HepG2 (cell line): ENCODE data around the gene MICALL2. TPM values are rescaled to one million over a fixed set of nuclear protein-coding genes. Genes with fewer than 3 reads are reported as not detected.

Experiments
- ATAC-seq: fragments of 200-7000 bp; cut with Tn5 transposase; 3 replicates; pipeline ENCODE4 v1.9.1; 2020; ENCODE audit warnings: mild to moderate bottlenecking, moderate library complexity
- BruUV-seq: library from RNA; stranded (reverse); fragments of 400-500 nt; replicated peaks from 2 replicates; lab custom pipeline; 2021; lab: Mats Ljungman, UMichigan
- CTCF ChIA-PET: fragments of 300-600 bp; formaldehyde crosslinking; extraction: SDS; loops from one replicate; lab custom pipeline; 2021; ENCODE audit warnings: low total read pairs, inconsistent platforms, low intra/inter-chr PET ratio; lab: Yijun Ruan, JAX
- POLR2A ChIA-PET: fragments of 350-600 bp; sonication (Branson Sonifier 250); formaldehyde crosslinking; loops from one replicate; lab custom pipeline; 2020; ENCODE audit warnings: antibody characterized with exemption, inconsistent platforms; lab: Yijun Ruan, JAX
- DNase-seq: peaks from one replicate; pipeline ENCODE4 v3.0.0-alpha.2; 2015; ENCODE audit warnings: low spot score
- FAIRE-seq: peaks from 3 replicates; lab custom pipeline; 2011; peaks lifted over from hg19 to GRCh38; lab: Jason Lieb, UNC
- H2AFZ ChIP-seq: one replicate; pipeline ENCODE4 v1.6.1; 2011; ENCODE audit warnings: low read length, inconsistent platforms
- H3K27ac ChIP-seq: fragments of 300-600 bp; 3 replicates; pipeline ENCODE4 v1.8.0; 2011; ENCODE audit warnings: mixed run types, mild to moderate bottlenecking, mixed read lengths, low read length, inconsistent platforms; ENCODE audit not compliant: insufficient read depth; ENCODE audit errors: extremely low read length
- H3K27me3 ChIP-seq, 2 experiments: fragments of 200-600 bp in 1 of 2; 2 replicates in 1 of 2; 3 replicates in 1 of 2; pipeline versions ENCODE4 v1.6.0 to v1.8.0; 2011; ENCODE audit warnings: low read length in 2 of 2, mild to moderate bottlenecking in 2 of 2, moderate library complexity in 2 of 2, inconsistent platforms in 1 of 2; ENCODE audit not compliant: insufficient read depth in 2 of 2, control insufficient read depth in 1 of 2
- H3K36me3 ChIP-seq, 2 experiments: fragments of 200-600 bp in 1 of 2; replicated peaks in 1 of 2; 2 replicates in 1 of 2; 3 replicates in 1 of 2; pipeline versions ENCODE4 v1.5.1 to v1.8.0; 2011; ENCODE audit warnings: low read length in 2 of 2, inconsistent platforms in 1 of 2; ENCODE audit not compliant: insufficient read depth in 2 of 2, control insufficient read depth in 1 of 2
- H3K4me1 ChIP-seq: 2 replicates; pipeline ENCODE4 v1.5.1; 2012; ENCODE audit warnings: low read length, inconsistent platforms; ENCODE audit not compliant: insufficient read depth
- H3K4me2 ChIP-seq: 2 replicates; pipeline ENCODE4 v1.6.0; 2011; ENCODE audit warnings: low read depth, low read length, inconsistent platforms
- H3K4me3 ChIP-seq, 3 experiments: fragments of 200-600 bp in 1 of 3; sonication (generic), shearing (Covaris generic) in 1 of 3; replicated peaks in 1 of 3; 2 replicates each; pipeline ENCODE4 v1.5.1; 2011 to 2016; ENCODE audit warnings: low read length in 3 of 3, inconsistent platforms in 2 of 3, low read depth in 2 of 3, mild to moderate bottlenecking in 2 of 3, control low read depth in 1 of 3, mixed read lengths in 1 of 3; ENCODE audit not compliant: insufficient read depth in 1 of 3
- H3K79me2 ChIP-seq: one replicate; pipeline ENCODE4 v1.6.1; 2011; ENCODE audit warnings: low read length, inconsistent platforms; ENCODE audit not compliant: insufficient read depth
- H3K9ac ChIP-seq: 2 replicates; pipeline ENCODE4 v1.6.0; 2011; ENCODE audit warnings: mild to moderate bottlenecking, low read depth, low read length, inconsistent platforms; ENCODE audit not compliant: insufficient read depth
- H3K9me3 ChIP-seq: 2 replicates; pipeline ENCODE4 v1.5.1; 2012; ENCODE audit warnings: mild to moderate bottlenecking, low read length
- H4K20me1 ChIP-seq: 2 replicates; pipeline ENCODE4 v1.6.0; 2011; ENCODE audit warnings: inconsistent platforms, mild to moderate bottlenecking, low read length, moderate library complexity; ENCODE audit not compliant: insufficient read depth
- AGO2 ChIP-seq: fragments of 200-400 bp; formaldehyde crosslinking; optimal IDR thresholded peaks from 2 replicates; pipeline ENCODE3; 2017; ENCODE audit warnings: mild to moderate bottlenecking, low read depth, low read length, moderate library complexity
- FOXA1 ChIP-seq, 2 experiments: fragments of 450-650 bp in 1 of 2; sonication (generic) in 1 of 2; formaldehyde crosslinking in 1 of 2; IDR thresholded peaks; 2 replicates each; pipeline versions ENCODE4 v1.4.0 to v1.6.1; 2016 to 2020; ENCODE audit warnings: missing genetic modification reagents in 1 of 2
- HOXA9 ChIP-seq: sonication (generic); formaldehyde crosslinking; IDR thresholded peaks from 2 replicates; pipeline ENCODE4 v1.8.1; 2022; ENCODE audit warnings: missing genetic modification reagents, mild to moderate bottlenecking, moderate library complexity, borderline replicate concordance
- MXI1 ChIP-seq: IDR thresholded peaks from 3 replicates; pipeline ENCODE4 v1.6.1; 2012; ENCODE audit warnings: low read depth, low read length, inconsistent platforms, borderline replicate concordance
- RBFOX2 ChIP-seq: fragments of 200-400 bp; formaldehyde crosslinking; IDR thresholded peaks from 2 replicates; pipeline ENCODE4 v1.6.1; 2017; ENCODE audit warnings: low read depth, mild to moderate bottlenecking, low read length
- XBP1 ChIP-seq: sonication (generic); formaldehyde crosslinking; IDR thresholded peaks from 2 replicates; pipeline ENCODE4 v1.5.0; 2020; ENCODE audit warnings: missing genetic modification reagents
- ZIK1 ChIP-seq: sonication (generic); formaldehyde crosslinking; IDR thresholded peaks from 2 replicates; pipeline ENCODE4 v1.5.0; 2020; ENCODE audit warnings: mild to moderate bottlenecking, low read depth, missing genetic modification reagents, borderline replicate concordance
- ZNF773 ChIP-seq: sonication (generic); formaldehyde crosslinking; IDR thresholded peaks from 2 replicates; pipeline ENCODE4 v1.4.0; 2020; ENCODE audit warnings: missing genetic modification reagents, borderline replicate concordance
- ZNF776 ChIP-seq: sonication (generic); formaldehyde crosslinking; IDR thresholded peaks from 2 replicates; pipeline ENCODE4 v1.4.0; 2020; ENCODE audit warnings: mild to moderate bottlenecking, missing genetic modification reagents
- ZNF891 ChIP-seq: sonication (generic); formaldehyde crosslinking; IDR thresholded peaks from 2 replicates; pipeline ENCODE4 v1.5.0; 2020; ENCODE audit warnings: mild to moderate bottlenecking, missing genetic modification reagents
- WGBS: methylation state at CpG from one replicate; pipeline ENCODE4 v1.1.6; 2017; ENCODE audit warnings: low lambda C conversion rate; 5-methylcytosine and 5-hydroxymethylcytosine counted together
- in situ Hi-C: cut with HindIII; loops from 2 replicates; pipeline ENCODE4 v1.10.0; 2017; ENCODE audit warnings: low pct_unique_long_range_greater_than_20kb; ENCODE audit not compliant: extremely low pct_ligation_motif_present
- intact Hi-C: fragments of 100-400 bp; cut with micrococcal nuclease; formaldehyde crosslinking; loops from one replicate; pipeline ENCODE4 v1.10.0; 2022; ENCODE audit not compliant: unreplicated experiment
- polyA plus RNA-seq, 8 experiments: library from polyadenylated mRNA; depleted of rRNA in 3 of 8; stranded (reverse) in 7 of 8; unstranded in 1 of 8; fragments of >200 nt; fragmentation: Illumina TruSeq in 4 of 8; extraction: Trizol in 4 of 8; gene quantifications; 2 replicates each; pipeline versions ENCODE4 v1.2.1 to v1.2.3, GENCODE V29; 2011 to 2016; ENCODE audit warnings: low read depth in 4 of 8, missing spikeins in 1 of 8, mixed read lengths in 1 of 8; ENCODE audit not compliant: insufficient read depth in 1 of 8
- total RNA-seq, 5 experiments: library from RNA; depleted of rRNA; stranded (reverse); fragments of >200 nt; fragmentation: Illumina TruSeq; extraction: Trizol; gene quantifications; 2 replicates each; pipeline ENCODE4 v1.2.3, GENCODE V29; 2016; ENCODE audit warnings: low read depth in 1 of 5

Gene MICALL2
- total and polyA plus RNA-seq, 2 of the 13 experiments (the other 11 are each of a cell fraction or from before 2014, with no cell fraction given): 5.8 to 12.4 TPM

GRCh38 chr7:1495564-1496242, 36.4 kb upstream of the MICALL2 start:
- CTCF ChIA-PET: no interaction called here
- no peak overlapping the region for H3K4me3 ChIP-seq

GRCh38 chr7:1494866-1495563, 35.7 kb upstream of the MICALL2 start:
- no peak overlapping the region for H3K9ac ChIP-seq
- no peaks in the 10 kb centered on the region for H3K79me2 ChIP-seq
- DNase-seq (no peak), FAIRE-seq (no peak), ATAC-seq (no peak)
- BruUV-seq: no TSS peak
- ChIA-PET POLR2A (no interaction called here), CTCF (no interaction called here)
- H3K4me3 ChIP-seq: no peak overlapping the region
- in situ Hi-C loops (no loop called here), intact Hi-C loops (no loop called here)
- H4K20me1 ChIP-seq: no peaks in the 10 kb centered on the region
- no peak overlapping the region for H3K4me2 ChIP-seq
- TF ChIP-seq FOXA1 (IDR thresholded peaks at IDR 0.05): no peak
- no peak for TF ChIP-seq FOXA1 (CRISPR knock-in tag; IDR thresholded peaks at IDR 0.05)
- 0 out of 2 replicates have a peak, but pooled peaks have one; percentile 24 for TF ChIP-seq RBFOX2
- TF ChIP-seq HOXA9 (CRISPR knock-in tag): no peak
- peak; percentile 45 for TF ChIP-seq AGO2
- no peaks in the 10 kb centered on the region for H3K4me1 ChIP-seq
- WGBS: no CpG with 5 or more reads among the region's 27 CpGs
- H2AFZ ChIP-seq: no peak overlapping the region
- peaks cover 23 to 47% of the 10 kb centered on the region in 2 experiments; a peak in 4 of 5 replicates for H3K36me3 ChIP-seq
- H3K27ac ChIP-seq: no peak overlapping the region
- no peaks in the 10 kb centered on the region for H3K9me3 ChIP-seq
- no peaks in the 10 kb centered on the region for H3K27me3 ChIP-seq

More at GRCh38 chr7:1495564-1496242, 36.4 kb upstream of the MICALL2 start:
- TF ChIP-seq XBP1 (CRISPR knock-in tag) (no peak), MXI1 (no peak), ZNF776 (CRISPR knock-in tag) (no peak), ZNF773 (CRISPR knock-in tag) (no peak), ZNF891 (CRISPR knock-in tag) (no peak), ZIK1 (no peak)
- in situ Hi-C loops (no loop called here), intact Hi-C loops (no loop called here)
- no peak overlapping the region for H3K9ac ChIP-seq
- H2AFZ ChIP-seq: no peak overlapping the region
- H3K4me1 ChIP-seq: no peaks in the 10 kb centered on the region
- DNase-seq (no peak), ATAC-seq (no peak), FAIRE-seq (no peak)
- H3K79me2 ChIP-seq: no peaks in the 10 kb centered on the region
- 89% methylated on average over 9 of the region's 34 CpGs for WGBS
- H3K36me3 ChIP-seq: peaks cover 27 to 52% of the 10 kb centered on the region in 2 experiments; a peak in 4 of 5 replicates
- H3K27me3 ChIP-seq: no peaks in the 10 kb centered on the region
- no peak overlapping the region for H3K27ac ChIP-seq
- POLR2A ChIA-PET: no interaction called here
- H4K20me1 ChIP-seq: no peaks in the 10 kb centered on the region
- no peak overlapping the region for H3K4me2 ChIP-seq
- no TSS peak for BruUV-seq
- H3K9me3 ChIP-seq: no peaks in the 10 kb centered on the region
